Hepatocyte (in vitro differentiated cells): ENCODE data around the gene SLC22A8. TPM values are rescaled to one million over a fixed set of nuclear protein-coding genes. Genes with fewer than 3 reads are reported as not detected.
"Not testable (repeated sequence)": the region's sequence is repeated elsewhere in the genome, so short reads cannot be mapped to it uniquely, and the experiment has no call there.

ENCODE experiments used
- DNase-seq: peaks from one replicate; pipeline ENCODE4 v3.0.0-alpha.2; 2016; ENCODE audit warnings: low spot score
- H2AFZ ChIP-seq: fragments of 200-600 bp; sonication (generic); 2 replicates; pipeline ENCODE4 v1.6.0; 2016; ENCODE audit warnings: antibody characterized with exemption, mild to moderate bottlenecking
- H3K27ac ChIP-seq: fragments of 200-600 bp; sonication (generic); 2 replicates; pipeline ENCODE4 v1.5.1; 2016; ENCODE audit warnings: mild to moderate bottlenecking
- H3K27me3 ChIP-seq: fragments of 200-600 bp; sonication (generic); 2 replicates; pipeline ENCODE4 v1.6.1; 2016
- H3K36me3 ChIP-seq: fragments of 200-600 bp; sonication (generic); replicated peaks from 2 replicates; pipeline ENCODE4 v1.5.1; 2016; ENCODE audit warnings: low read depth; ENCODE audit not compliant: insufficient read depth
- H3K4me1 ChIP-seq: fragments of 200-600 bp; sonication (generic); 2 replicates; pipeline ENCODE4 v1.5.1; 2016; ENCODE audit warnings: mild to moderate bottlenecking, moderate library complexity; ENCODE audit not compliant: insufficient read depth
- H3K4me2 ChIP-seq: fragments of 200-600 bp; sonication (generic); 2 replicates; pipeline ENCODE4 v1.6.0; 2016
- H3K4me3 ChIP-seq: fragments of 200-600 bp; sonication (generic); 2 replicates; pipeline ENCODE4 v1.5.1; 2016; ENCODE audit warnings: mild to moderate bottlenecking
- H3K79me2 ChIP-seq: fragments of 200-600 bp; sonication (generic); 2 replicates; pipeline ENCODE4 v1.6.0; 2017; ENCODE audit warnings: mild to moderate bottlenecking
- H3K9me2 ChIP-seq: fragments of 200-600 bp; sonication (generic); replicated peaks from 2 replicates; pipeline ENCODE4 v1.6.0; 2017; ENCODE audit warnings: mild to moderate bottlenecking; ENCODE audit not compliant: insufficient read depth
- H3K9me3 ChIP-seq: fragments of 200-600 bp; sonication (generic); 2 replicates; pipeline ENCODE4 v1.5.1; 2016; ENCODE audit warnings: low read depth, mild to moderate bottlenecking
- H4K20me1 ChIP-seq: fragments of 200-600 bp; sonication (generic); 2 replicates; pipeline ENCODE4 v1.6.0; 2016; ENCODE audit warnings: mild to moderate bottlenecking; ENCODE audit not compliant: insufficient read depth, poor library complexity, severe bottlenecking
- CTCF ChIP-seq: fragments of 200-600 bp; sonication (generic); IDR thresholded peaks from 2 replicates; pipeline ENCODE4 v1.5.1; 2016; ENCODE audit warnings: antibody characterized with exemption, mild to moderate bottlenecking; ENCODE audit not compliant: poor library complexity
- EZH2 ChIP-seq: fragments of 200-600 bp; sonication (generic); IDR thresholded peaks from 2 replicates; pipeline ENCODE4 v1.6.1; 2016; ENCODE audit warnings: antibody characterized with exemption, mild to moderate bottlenecking, borderline replicate concordance
- EZH2phosphoT487 ChIP-seq: fragments of 200-600 bp; sonication (generic); IDR thresholded peaks from one replicate; pipeline ENCODE4 v1.6.1; 2018; ENCODE audit warnings: antibody characterized with exemption, mild to moderate bottlenecking, low read depth, moderate library complexity; ENCODE audit not compliant: unreplicated experiment, severe bottlenecking
- WGBS: methylation state at CpG from one replicate; pipeline ENCODE4 v1.1.6; 2016; ENCODE audit warnings: low lambda C conversion rate; ENCODE audit errors: missing lambda C conversion rate; 5-methylcytosine and 5-hydroxymethylcytosine counted together
- polyA plus RNA-seq: library from polyadenylated mRNA; unstranded; fragments of >200 nt; fragmentation: Nextera tagmentation; extraction: Ambion mirVana; gene quantifications from 2 replicates; pipeline ENCODE4 v1.2.1, GENCODE V29; 2016
- total RNA-seq: library from RNA; depleted of rRNA; stranded (reverse); fragments of >200 nt; gene quantifications from 2 replicates; pipeline ENCODE4 v1.2.3, GENCODE V29; 2014

Gene SLC22A8
- not detected in 2 replicates for total RNA-seq
- 0.41 TPM in 1 of 2 replicates, not detected in the other for polyA plus RNA-seq

- Histone ChIP-seq H3K9me2 (no peaks in the 10 kb centered on the region), H2AFZ (no peak within 1 kb of the TSS), H3K27me3 (no peaks in the 10 kb centered on the region), H3K27ac (no peak within 1 kb of the TSS), H4K20me1 (no peaks in the 10 kb centered on the region), H3K4me3 (no peak within 1 kb of the TSS), H3K36me3 (no peaks in the 10 kb centered on the region), H3K9me3 (no peaks in the 10 kb centered on the region), H3K79me2 (no peaks in the 10 kb centered on the region), H3K4me1 (peaks cover 8% of the 10 kb centered on the region), H3K4me2 (no peak within 1 kb of the TSS)
- WGBS = 56% methylated on average over 18 of the region's 18 CpGs
- TF ChIP-seq EZH2phosphoT487 (no peak), CTCF (no peak), EZH2 (no peak)
- DNase-seq = no peak
Observed at GRCh38 chr11:63015521-63016215, at the start of gene SLC22A8. SLC22A8 (minus strand) TSS chr11:63015841; CDS start chr11:63014958, 883 bp downstream.

DNA sequence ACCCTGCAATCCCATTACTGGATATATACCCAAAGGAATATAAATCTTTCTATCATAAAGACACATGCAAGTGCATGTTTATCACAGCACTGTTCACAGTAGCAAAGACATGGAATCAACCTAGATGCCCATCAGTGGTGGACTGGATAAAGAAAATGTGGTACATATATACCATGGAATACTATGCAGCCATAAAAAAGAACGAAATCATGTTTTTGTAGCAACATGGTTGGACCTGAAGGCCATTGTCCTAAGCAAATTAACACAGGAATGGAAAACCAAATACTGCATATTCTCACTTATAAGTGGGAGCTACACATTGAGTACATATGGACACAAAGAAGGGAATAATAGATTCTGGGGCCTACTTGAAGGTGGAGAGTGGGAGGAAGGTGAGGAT lies 30.6 kb upstream of the SLC22A8 start:
- not testable (repeated sequence) for H3K4me3 ChIP-seq, H3K27ac ChIP-seq, H3K4me1 ChIP-seq, H3K4me2 ChIP-seq, H3K9me3 ChIP-seq, H3K27me3 ChIP-seq, H3K9me2 ChIP-seq, H3K79me2 ChIP-seq, DNase-seq, H3K36me3 ChIP-seq, H2AFZ ChIP-seq, H4K20me1 ChIP-seq
- 63% methylated on average over 1 of the region's 1 CpG for WGBS

DNA sequence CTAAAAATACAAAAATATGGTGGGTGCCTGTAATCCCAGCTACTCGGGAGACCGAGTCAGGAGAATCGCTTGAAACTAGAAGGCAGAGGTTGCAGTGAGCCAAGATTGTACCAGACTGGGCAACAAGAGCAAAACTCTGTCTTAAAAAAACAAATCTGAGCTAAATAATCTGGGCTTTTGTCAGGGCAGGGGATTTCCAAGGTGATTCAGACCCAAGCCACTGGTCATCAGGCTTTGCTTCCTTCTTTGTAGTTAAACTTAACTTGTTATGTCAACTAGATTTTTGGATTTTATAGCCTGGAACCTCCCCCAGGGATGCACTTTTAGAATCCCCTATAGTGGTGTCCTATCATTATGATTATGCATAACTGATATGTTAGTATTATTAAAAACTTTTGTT lies 27.0 kb upstream of the SLC22A8 start:
- Histone ChIP-seq H3K4me3 (no peak overlapping the region), H4K20me1 (no peaks in the 10 kb centered on the region), H3K79me2 (no peaks in the 10 kb centered on the region), H3K4me1 (no peaks in the 10 kb centered on the region), H2AFZ (no peak overlapping the region), H3K36me3 (no peaks in the 10 kb centered on the region), H3K9me3 (no peaks in the 10 kb centered on the region), H3K27ac (no peak overlapping the region), H3K27me3 (no peaks in the 10 kb centered on the region), H3K9me2 (no peaks in the 10 kb centered on the region), H3K4me2 (no peak overlapping the region)
- no peak for TF ChIP-seq CTCF
- TF ChIP-seq EZH2 = no peak
- DNase-seq = no peak
- WGBS = 95% methylated on average over 3 of the region's 3 CpGs

- Histone ChIP-seq H4K20me1 (no peaks in the 10 kb centered on the region), H3K27ac (no peak overlapping the region), H3K9me3 (no peaks in the 10 kb centered on the region), H3K4me3 (no peak overlapping the region), H3K79me2 (no peaks in the 10 kb centered on the region), H3K4me2 (no peak overlapping the region), H3K27me3 (no peaks in the 10 kb centered on the region), H3K36me3 (no peaks in the 10 kb centered on the region), H2AFZ (no peak overlapping the region), H3K4me1 (no peaks in the 10 kb centered on the region), H3K9me2 (no peaks in the 10 kb centered on the region)
- TF ChIP-seq CTCF (no peak), EZH2phosphoT487 (no peak), EZH2 (no peak)
- 96% methylated on average over 4 of the region's 4 CpGs for WGBS
- DNase-seq = no peak
Observed at GRCh38 chr11:63032457-63032856, 16.8 kb upstream of the SLC22A8 start.
